Activated CD4-positive, CD25-positive, alpha-beta regulatory T cell treated with anti-CD3 and anti-CD28 coated beads, Interleukin-2, amount 50 U/mL, for 24 hours (primary cell): ENCODE measurements around the gene PTPRD.
A peak's percentile ranks its signal among the peaks of the same experiment; 100 is the strongest.

Source experiments
- ATAC-seq, 2 donors: fragments of 150-1000 bp; cut with Tn5 transposase; one replicate each; pipeline ENCODE4 v1.10.0; 2021; ENCODE audit warnings: mild to moderate bottlenecking in 1 of 2, moderate library complexity in 1 of 2

The PTPRD gene

GRCh38 chr9:10612641-10613398, at the start of gene PTPRD:
PTPRD (minus strand) TSS chr9:10613002.
- ATAC-seq = peak in 1 of 2 donors; percentile 48

- no peak for ATAC-seq
Measured at GRCh38 chr9:10661994-10662393, 49.2 kb upstream of the PTPRD start.

- no peak for ATAC-seq
Measured at GRCh38 chr9:10661376-10661775, 48.6 kb upstream of the PTPRD start.

DNA sequence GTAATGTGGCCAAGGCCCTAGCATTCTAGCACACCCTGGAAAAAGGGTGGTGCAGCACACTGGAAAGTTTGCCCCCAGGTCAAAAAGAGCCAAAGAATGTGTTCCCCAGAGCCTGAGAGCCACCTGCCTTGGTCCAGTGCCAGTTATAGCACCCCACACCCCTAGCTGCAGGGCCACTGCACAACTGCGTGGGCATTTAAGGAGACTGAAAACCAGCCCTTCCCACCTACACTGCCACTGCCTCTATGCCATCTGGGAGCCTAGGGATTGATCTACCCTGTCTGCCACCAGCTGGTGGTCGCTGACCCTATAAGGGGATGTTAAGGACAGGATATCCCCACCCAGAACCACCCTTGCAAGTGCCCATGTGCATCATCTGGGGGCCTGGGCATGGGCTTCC, 38.2 kb upstream of the PTPRD start:
- no peak for ATAC-seq

GRCh38 chr9:10649076-10649475, 36.3 kb upstream of the PTPRD start:
- no peak for ATAC-seq

- ATAC-seq = no peak
Measured at GRCh38 chr9:10633785-10634184, 21.0 kb upstream of the PTPRD start.

DNA sequence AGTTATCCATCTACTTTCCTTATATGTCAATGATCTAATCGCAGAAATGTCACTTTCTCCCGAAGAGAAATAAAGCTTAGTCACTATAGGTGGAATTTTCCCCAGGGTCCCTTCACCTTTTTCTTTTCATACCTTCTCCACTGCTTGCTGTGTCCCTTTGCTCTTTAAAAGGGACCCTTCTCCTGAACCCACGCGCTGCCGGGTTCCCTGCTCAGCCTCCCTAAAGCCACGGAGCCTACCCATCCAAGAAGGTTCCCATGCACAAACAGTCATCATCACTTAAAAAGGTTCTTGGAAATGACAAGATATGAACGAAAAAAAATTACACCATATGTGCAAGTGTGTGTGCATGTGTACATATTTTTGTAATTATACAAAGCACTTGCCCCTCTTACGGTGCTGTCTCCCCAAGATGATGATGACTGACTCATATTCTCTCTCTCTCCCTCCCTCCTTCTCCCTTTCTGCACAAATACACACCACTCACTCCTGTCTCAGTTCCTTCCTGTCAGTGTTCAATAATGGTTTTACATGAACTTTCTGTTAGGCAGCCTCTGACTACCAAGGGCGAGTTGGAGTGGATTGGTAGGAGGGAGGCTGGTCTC, 1.5 kb upstream of the PTPRD start:
- ATAC-seq = no peak

- no peak for ATAC-seq
Measured at GRCh38 chr9:10613419-10613818, 617 bp upstream of the PTPRD start.

- ATAC-seq = no peak
Measured at GRCh38 chr9:10605388-10605787, 7.4 kb downstream of the PTPRD start.

- ATAC-seq = no peak
Measured at GRCh38 chr9:10604927-10605326, 7.9 kb downstream of the PTPRD start.

DNA sequence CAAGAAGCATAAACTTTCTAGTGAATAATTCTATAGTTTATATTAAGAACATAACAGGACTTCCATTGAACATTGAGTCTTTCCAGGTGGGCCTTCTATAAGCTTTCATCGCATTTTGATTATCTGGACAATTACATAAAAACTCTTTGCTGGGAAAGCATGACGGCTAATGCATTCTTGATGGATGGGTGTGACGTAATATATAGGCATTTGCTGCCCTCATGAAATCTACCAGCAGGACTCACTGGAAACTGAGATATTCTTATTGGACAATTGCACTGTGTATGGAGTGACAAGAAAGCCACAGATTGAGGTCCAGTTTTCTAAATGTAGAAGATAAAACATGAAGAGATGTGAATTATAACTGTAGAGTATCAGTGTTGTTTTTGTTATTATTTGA, 15.0 kb downstream of the PTPRD start:
- ATAC-seq = no peak

DNA sequence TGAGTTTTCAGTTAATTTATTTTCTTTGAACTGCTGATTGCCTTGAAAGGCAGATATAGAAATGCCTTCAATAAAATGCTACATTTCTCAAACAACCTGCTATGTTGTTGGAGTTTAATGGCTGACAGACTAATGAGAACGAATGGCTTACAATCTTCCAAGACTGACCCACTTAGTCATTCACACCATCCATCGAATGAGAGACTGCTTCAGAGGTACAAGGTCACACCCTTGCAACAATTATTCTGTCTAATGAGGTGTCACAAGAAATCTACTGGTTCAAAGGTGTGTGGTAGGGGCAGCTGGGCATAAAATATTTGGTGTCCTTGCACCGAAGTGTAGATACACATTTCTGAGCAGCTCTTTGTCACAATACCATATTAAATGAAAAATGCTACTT, 18.3 kb downstream of the PTPRD start:
- ATAC-seq = no peak

GRCh38 chr9:10586407-10586806, 26.4 kb downstream of the PTPRD start:
- ATAC-seq = no peak

- no peak for ATAC-seq
Measured at GRCh38 chr9:10571699-10572098, 41.1 kb downstream of the PTPRD start.

GRCh38 chr9:10566848-10567247, 46.0 kb downstream of the PTPRD start:
- no peak for ATAC-seq

GRCh38 chr9:10562581-10563343, 50.0 kb downstream of the PTPRD start:
- ATAC-seq = no peak

DNA sequence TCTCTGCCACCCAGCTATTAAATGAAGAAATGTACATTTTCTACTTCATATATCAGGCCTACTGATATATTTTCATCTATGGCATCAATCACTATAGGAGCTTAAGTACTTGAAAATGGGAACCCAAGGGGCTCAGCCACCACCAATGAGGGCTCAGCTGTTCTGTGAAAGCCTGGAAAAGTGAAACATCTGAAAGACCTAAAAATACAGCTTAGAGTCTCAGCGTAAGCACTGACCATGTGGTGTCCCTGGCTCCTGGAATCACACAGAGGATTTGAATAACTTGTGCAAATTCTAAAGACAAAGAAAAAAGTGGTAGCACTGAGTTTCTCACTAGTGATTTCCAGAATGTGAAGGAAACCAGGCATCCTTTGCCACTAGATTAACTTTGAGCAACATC, 64.5 kb downstream of the PTPRD start:
- ATAC-seq = no peak

DNA sequence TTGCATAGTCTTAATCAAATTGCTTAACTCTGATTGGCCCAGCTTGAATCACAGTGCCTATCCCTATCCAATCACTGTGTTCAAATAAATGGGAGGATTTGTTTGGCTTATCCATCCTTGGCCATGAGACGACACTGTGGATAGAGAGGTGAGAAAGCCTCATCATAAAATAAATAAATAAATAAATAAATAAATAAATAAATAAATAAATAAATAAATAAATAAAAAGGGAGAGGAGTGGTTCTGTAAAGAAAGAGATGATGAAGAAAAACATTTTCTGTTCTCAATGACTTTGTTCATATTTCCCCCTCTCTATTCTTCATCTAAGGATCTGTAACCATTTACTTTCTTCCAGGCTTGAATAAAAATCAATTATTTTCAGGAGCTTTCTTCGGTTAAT, 74.7 kb downstream of the PTPRD start:
- no peak for ATAC-seq

- ATAC-seq = no peak
Measured at GRCh38 chr9:10534850-10535249, 78.0 kb downstream of the PTPRD start.

- no peak for ATAC-seq
Measured at GRCh38 chr9:10525972-10526371, 86.8 kb downstream of the PTPRD start.

DNA sequence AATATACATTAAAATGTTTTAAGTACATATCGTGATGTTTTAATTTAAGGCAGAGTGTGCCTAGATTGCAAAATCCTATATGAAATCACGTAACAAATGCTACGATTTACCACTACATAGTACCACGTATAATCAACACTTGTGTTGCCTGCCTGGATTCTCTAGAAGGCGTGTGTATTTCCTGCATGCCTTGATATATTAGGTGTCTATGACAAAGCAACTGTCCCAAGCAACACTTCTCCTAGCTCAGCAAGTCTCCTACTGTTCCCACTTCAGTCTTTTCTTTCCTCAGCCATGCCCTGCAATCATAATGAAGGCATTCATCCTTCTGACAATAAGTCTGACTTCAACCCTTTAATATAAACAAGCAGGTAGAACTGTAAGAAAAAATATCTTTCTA, 89.6 kb downstream of the PTPRD start:
- ATAC-seq = no peak

DNA sequence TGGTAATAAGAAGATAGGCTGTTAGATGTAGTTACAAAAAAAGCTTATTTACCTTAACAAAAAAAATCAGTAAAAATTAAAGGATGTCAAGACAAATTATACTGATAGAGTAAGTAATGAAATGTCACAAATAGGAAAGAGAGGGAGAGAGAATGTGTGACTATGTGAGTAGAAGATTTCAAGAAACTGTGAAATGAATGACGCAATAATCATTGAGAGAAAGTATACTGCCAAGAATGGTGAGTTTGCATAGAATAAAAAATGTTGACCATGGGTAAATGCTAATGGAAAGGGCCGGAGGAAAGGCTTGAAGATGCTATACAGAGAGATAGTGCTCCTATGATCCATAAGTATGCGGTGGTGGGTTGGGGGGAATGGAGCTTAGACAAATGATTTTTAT, 100.7 kb downstream of the PTPRD start:
- no peak for ATAC-seq

DNA sequence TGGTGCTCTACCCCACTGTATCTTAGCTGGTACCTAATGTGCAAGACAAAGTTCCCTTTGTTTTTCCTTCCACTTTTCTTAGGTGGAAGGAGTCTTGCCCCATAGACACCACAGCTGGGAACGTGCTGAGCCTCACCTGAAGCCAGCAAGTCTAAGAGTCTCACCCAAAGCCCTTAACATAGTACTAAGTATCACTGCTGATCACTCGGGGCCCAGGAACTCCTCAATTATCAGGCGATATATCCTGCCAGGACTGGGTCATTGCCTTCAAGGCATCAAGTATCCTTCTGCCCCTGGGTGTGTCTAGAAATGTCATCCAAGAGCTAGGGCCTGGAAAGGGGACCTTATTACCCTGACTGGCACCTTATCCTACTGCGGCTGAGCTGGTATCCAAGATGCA, 123.9 kb downstream of the PTPRD start:
- no peak for ATAC-seq

GRCh38 chr9:10479172-10479571, 133.6 kb downstream of the PTPRD start:
- no peak for ATAC-seq
